IPS-20b (cell line): Measurements from ENCODE around the gene TOMM7.
"Not testable (repeated sequence)": the region's sequence is repeated elsewhere in the genome, so short reads cannot be mapped to it uniquely, and the experiment has no call there.

Experiments
- H3K27ac ChIP-seq: one replicate; pipeline ENCODE4 v1.5.1; 2013; ENCODE audit warnings: low read length
- H3K27me3 ChIP-seq: 2 replicates; pipeline ENCODE4 v1.6.1; 2013; ENCODE audit warnings: mild to moderate bottlenecking, low read length, inconsistent platforms; ENCODE audit not compliant: insufficient read depth
- H3K36me3 ChIP-seq: 2 replicates; pipeline ENCODE4 v1.6.1; 2013; ENCODE audit warnings: low read depth, mild to moderate bottlenecking, inconsistent platforms, low read length, moderate library complexity; ENCODE audit not compliant: insufficient read depth
- H3K4me1 ChIP-seq: 2 replicates; pipeline ENCODE4 v1.6.1; 2013; ENCODE audit warnings: mild to moderate bottlenecking, control low read depth, inconsistent platforms, low read length, moderate library complexity; ENCODE audit not compliant: insufficient read depth
- H3K4me3 ChIP-seq: 2 replicates; pipeline ENCODE4 v1.5.1; 2013; ENCODE audit warnings: mild to moderate bottlenecking, low read length, inconsistent platforms
- H3K9ac ChIP-seq: 2 replicates; pipeline ENCODE4 v1.6.1; 2013; ENCODE audit warnings: low read depth, mild to moderate bottlenecking, inconsistent platforms, low read length, moderate library complexity
- H3K9me3 ChIP-seq: 2 replicates; pipeline ENCODE4 v1.6.1; 2013; ENCODE audit warnings: mild to moderate bottlenecking, low read depth, low read length, inconsistent platforms; ENCODE audit not compliant: insufficient read depth

TOMM7 gene

GRCh38 chr7:22793593-22794462 is 28.8 kb downstream of the TOMM7 start:
- no peak overlapping the region for H3K9ac ChIP-seq
- no peaks in the 10 kb centered on the region for H3K36me3 ChIP-seq
- no peak overlapping the region for H3K27ac ChIP-seq
- H3K4me3 ChIP-seq = no peak overlapping the region
- H3K9me3 ChIP-seq = peaks cover 10% of the 10 kb centered on the region
- H3K4me1 ChIP-seq = no peaks in the 10 kb centered on the region
- H3K27me3 ChIP-seq = no peaks in the 10 kb centered on the region

DNA sequence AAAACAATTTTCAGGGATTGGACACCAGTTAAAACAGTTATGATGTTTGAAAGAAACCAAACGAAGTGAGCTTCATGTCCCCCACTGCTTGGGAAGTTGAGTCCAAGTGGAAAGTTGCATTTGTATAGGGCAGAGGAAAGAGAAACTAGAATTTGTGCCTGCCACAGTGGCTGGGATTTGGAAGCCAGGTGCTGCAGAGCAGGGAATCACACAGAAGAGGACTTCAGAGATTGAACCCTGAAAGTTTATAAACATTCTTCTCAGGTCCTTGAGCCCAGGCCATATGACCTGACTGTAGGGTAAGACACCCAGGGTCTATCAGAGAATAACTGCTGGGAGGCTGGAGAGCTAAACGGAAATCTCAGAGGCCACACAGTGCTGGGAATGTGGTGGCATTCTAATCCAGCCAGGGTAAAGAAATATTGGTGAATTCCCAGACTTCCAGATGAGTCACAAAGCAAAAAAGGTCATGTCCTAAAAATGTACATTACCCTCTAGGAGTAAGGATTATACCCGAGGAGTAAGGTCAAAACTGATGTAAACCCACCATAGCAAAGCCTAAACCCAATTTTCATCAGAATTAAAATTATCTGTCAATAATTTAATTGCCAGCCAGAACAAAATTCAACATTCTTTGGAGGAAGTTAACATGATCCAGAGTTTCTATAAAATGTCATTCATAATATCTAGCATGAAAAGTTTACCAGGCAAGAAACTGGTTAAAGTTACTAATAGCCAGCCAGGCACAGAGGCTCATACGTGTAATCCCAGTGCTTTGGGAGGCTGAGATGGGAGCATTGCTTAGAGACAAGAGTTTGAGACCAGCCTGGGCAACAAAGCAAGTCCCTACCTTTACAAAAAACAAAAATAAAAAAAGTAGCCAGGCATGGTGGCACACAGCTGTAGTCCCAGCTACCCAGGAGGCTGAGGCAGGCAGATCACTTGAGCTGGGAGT is 31.2 kb downstream of the TOMM7 start:
- Histone ChIP-seq H3K9ac (no peak overlapping the region), H3K36me3 (no peaks in the 10 kb centered on the region), H3K4me1 (no peaks in the 10 kb centered on the region), H3K27me3 (no peaks in the 10 kb centered on the region), H3K9me3 (peaks cover 9% of the 10 kb centered on the region), H3K27ac (no peak overlapping the region), H3K4me3 (no peak overlapping the region)

GRCh38 chr7:22790640-22791039 is 32.0 kb downstream of the TOMM7 start:
- H3K9ac ChIP-seq, H3K27ac ChIP-seq, H3K27me3 ChIP-seq: not testable (repeated sequence)

GRCh38 chr7:22787951-22788350 is 34.7 kb downstream of the TOMM7 start:
- H3K4me3 ChIP-seq = no peak overlapping the region
- no peak overlapping the region for H3K27ac ChIP-seq
- H3K4me1 ChIP-seq = no peaks in the 10 kb centered on the region
- H3K9ac ChIP-seq = no peak overlapping the region
- H3K36me3 ChIP-seq = no peaks in the 10 kb centered on the region
- H3K27me3 ChIP-seq = no peaks in the 10 kb centered on the region
- H3K9me3 ChIP-seq = peaks cover 3% of the 10 kb centered on the region; the same call in 1 of the 2 replicates

More at GRCh38 chr7:22790640-22791039, 32.0 kb downstream of the TOMM7 start:
- H3K4me3 ChIP-seq, H3K9me3 ChIP-seq, H3K4me1 ChIP-seq, H3K36me3 ChIP-seq: not testable (repeated sequence)

DNA sequence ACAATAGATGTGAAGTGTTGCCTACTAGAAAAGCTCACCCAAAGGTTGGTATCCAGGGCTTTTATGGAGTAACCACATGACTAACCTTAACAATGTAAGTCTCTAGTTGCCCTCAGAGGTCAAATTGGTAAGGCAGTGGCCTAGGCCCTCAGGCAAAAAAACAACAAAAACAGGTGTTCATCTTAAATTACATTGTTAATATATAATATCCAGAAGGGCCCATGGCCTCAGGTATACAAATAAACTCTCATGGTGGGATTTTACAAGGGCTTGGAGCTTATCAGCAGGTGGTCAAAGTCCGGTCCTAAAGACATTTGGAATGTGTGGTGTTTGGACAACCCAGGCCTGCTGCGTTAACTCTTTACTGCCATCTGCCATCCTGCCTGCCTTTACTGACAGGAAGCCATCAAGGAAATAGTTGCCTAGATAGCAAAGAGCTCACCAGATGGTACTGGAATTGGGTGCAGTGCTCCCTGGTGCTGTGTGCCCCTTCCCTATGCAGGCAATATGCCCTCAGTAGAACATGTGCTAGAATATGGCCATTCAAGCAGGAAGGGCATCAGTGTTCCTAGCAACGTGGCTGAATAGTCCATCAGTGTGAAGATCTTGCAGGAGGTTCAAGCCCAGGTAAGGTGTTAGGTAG is 36.2 kb downstream of the TOMM7 start:
- no peaks in the 10 kb centered on the region for H3K4me1 ChIP-seq
- H3K27me3 ChIP-seq = no peaks in the 10 kb centered on the region
- H3K9me3 ChIP-seq = peaks cover 3% of the 10 kb centered on the region; the same call in 1 of the 2 replicates
- no peak overlapping the region for H3K9ac ChIP-seq
- no peaks in the 10 kb centered on the region for H3K36me3 ChIP-seq
- no peak overlapping the region for H3K4me3 ChIP-seq
- no peak overlapping the region for H3K27ac ChIP-seq

GRCh38 chr7:22784346-22784745 is 38.3 kb downstream of the TOMM7 start:
- Histone ChIP-seq H3K9me3 (no peaks in the 10 kb centered on the region), H3K27ac (no peak overlapping the region)

DNA sequence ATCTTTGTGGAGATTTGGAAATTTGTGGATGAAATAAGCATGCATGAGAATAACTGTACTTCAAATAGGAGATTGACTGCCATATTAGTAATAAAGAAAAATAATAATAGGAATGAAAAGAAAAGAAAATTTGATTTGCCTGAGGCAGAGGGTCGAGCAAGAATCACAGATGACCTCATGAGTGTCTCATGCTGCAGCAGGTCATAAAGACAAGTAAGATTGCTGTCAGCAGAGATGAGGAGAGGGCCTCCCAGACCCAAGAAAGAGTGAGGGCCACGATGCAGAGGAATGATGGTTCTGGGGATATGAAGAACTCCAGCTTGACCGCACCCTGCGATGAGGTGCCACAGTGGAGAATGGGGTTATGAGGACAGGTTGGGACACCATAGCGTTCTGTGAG is 39.2 kb downstream of the TOMM7 start:
- Histone ChIP-seq H3K9ac (no peak overlapping the region), H3K36me3 (no peaks in the 10 kb centered on the region), H3K9me3 (no peaks in the 10 kb centered on the region), H3K4me1 (no peaks in the 10 kb centered on the region), H3K4me3 (no peak overlapping the region), H3K27ac (no peak overlapping the region), H3K27me3 (no peaks in the 10 kb centered on the region)

More at GRCh38 chr7:22784346-22784745, 38.3 kb downstream of the TOMM7 start:
- Histone ChIP-seq H3K36me3 (no peaks in the 10 kb centered on the region), H3K4me1 (no peaks in the 10 kb centered on the region), H3K9ac (no peak overlapping the region), H3K4me3 (no peak overlapping the region), H3K27me3 (no peaks in the 10 kb centered on the region)

DNA sequence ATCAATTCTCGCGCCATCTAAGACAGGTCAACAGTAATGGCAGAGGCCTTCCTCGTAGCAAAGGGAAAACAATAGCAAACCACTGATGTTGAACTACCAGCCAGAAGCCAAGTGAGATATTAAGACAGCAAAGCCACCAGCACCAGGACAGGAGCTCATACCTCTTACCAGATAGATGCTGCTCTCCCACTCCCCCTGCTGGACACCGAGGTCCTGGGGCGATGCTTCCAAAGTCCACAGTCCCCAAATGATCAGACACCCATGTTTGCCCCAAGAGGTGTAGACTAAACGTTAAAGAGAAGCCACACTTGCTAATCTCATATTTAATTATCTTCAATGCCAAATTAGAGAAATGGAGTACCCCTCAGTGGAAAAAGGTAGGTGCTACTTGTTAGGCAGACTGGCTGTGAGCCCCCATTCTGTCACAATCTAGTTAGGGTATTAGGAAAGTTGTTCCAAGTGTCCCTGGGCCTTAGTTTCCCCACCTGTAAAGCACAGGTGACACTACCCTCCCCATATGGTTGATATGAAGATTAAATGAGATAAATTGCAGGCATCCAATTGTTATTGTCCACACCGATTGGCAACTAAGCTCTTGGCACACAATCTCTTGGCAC is 39.9 kb downstream of the TOMM7 start:
- no peak overlapping the region for H3K27ac ChIP-seq
- no peak overlapping the region for H3K9ac ChIP-seq
- no peaks in the 10 kb centered on the region for H3K9me3 ChIP-seq

GRCh38 chr7:22781230-22781711 is 41.4 kb downstream of the TOMM7 start:
- Histone ChIP-seq H3K9ac (no peak overlapping the region), H3K4me1 (no peaks in the 10 kb centered on the region), H3K36me3 (no peaks in the 10 kb centered on the region), H3K27me3 (no peaks in the 10 kb centered on the region), H3K27ac (no peak overlapping the region), H3K4me3 (no peak overlapping the region), H3K9me3 (no peaks in the 10 kb centered on the region)

More for the DNA sequence above, 39.9 kb downstream of the TOMM7 start:
- Histone ChIP-seq H3K4me3 (no peak overlapping the region), H3K36me3 (no peaks in the 10 kb centered on the region), H3K4me1 (no peaks in the 10 kb centered on the region), H3K27me3 (no peaks in the 10 kb centered on the region)

DNA sequence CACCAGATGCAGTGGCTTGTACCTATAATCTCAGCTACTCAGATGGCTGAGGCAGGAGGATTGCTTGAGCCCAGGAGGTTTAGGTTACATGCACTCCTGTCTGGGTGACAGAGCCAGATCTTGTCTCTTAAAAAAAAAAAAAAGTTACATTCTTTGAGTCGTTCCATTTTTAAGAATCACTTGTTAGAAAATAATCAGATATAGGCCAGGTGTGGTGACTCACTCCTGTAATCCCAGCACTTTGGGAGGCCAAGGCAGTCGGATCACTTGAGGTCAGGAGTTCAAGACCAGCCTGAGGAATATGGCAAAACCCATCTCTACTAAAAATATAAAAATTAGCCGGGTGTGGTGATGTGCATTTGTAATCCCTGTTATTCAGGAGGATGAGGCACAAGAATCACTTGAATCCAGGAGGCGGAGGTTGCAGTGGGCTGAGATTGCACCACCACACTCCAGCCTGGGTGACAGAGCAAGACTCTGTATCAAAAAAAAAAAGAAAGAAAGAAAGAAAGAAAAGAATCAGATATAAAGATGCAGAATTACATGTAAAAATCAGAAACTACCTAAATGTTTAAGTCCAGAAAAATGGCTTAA is 42.8 kb downstream of the TOMM7 start:
- not testable (repeated sequence) for H3K4me1 ChIP-seq, H3K9ac ChIP-seq, H3K9me3 ChIP-seq, H3K27ac ChIP-seq, H3K4me3 ChIP-seq, H3K36me3 ChIP-seq, H3K27me3 ChIP-seq

- Histone ChIP-seq H3K9ac (no peak overlapping the region), H3K4me1 (no peaks in the 10 kb centered on the region), H3K27ac (no peak overlapping the region), H3K4me3 (no peak overlapping the region), H3K27me3 (no peaks in the 10 kb centered on the region), H3K9me3 (no peaks in the 10 kb centered on the region), H3K36me3 (no peaks in the 10 kb centered on the region)
These were observed 45.7 kb downstream of the TOMM7 start for GRCh38 chr7:22776964-22777363.
